GM12873 (cell line): ENCODE data around the gene PIP4K2C.

Source experiments
- CTCF ChIP-seq: IDR thresholded peaks from 2 replicates; pipeline ENCODE4 v1.5.1; 2012; ENCODE audit warnings: low read depth, mild to moderate bottlenecking, moderate library complexity, low read length, control low read depth; ENCODE audit not compliant: insufficient read depth; ENCODE audit errors: missing control alignments

PIP4K2C gene

GRCh38 chr12:57592551-57593165 is 1.7 kb downstream of the PIP4K2C start:
- TF ChIP-seq CTCF: no peak

GRCh38 chr12:57593187-57593586 is 2.2 kb downstream of the PIP4K2C start:
- no peak for TF ChIP-seq CTCF

GRCh38 chr12:57600395-57600794 is 9.4 kb downstream of the PIP4K2C start:
- TF ChIP-seq CTCF: no peak

DNA sequence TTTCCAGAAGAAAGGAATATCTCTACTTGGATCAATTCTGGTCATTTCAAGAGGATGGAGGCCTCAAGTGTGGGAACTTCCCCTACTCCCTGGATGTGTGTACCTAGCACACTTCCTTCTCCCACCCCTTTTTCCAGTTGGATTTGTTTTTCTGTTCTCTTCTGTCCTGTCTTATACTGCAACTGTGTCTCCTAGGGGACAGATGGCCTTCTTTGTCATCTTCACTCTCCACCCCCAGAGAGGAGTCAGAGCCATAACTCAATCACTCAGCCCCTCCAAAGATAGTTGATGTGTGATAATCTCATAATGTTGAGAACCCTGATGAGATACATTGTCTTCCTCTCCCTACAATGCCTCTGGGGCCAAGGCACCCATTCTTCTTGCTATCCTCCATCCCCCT is 11.6 kb downstream of the PIP4K2C start:
- TF ChIP-seq CTCF: no peak

- TF ChIP-seq CTCF: no peak
Observed at GRCh38 chr12:57603324-57603723, 12.3 kb downstream of the PIP4K2C start.

- no peak for TF ChIP-seq CTCF
Observed at GRCh38 chr12:57603815-57604453, 12.9 kb downstream of the PIP4K2C start.

DNA sequence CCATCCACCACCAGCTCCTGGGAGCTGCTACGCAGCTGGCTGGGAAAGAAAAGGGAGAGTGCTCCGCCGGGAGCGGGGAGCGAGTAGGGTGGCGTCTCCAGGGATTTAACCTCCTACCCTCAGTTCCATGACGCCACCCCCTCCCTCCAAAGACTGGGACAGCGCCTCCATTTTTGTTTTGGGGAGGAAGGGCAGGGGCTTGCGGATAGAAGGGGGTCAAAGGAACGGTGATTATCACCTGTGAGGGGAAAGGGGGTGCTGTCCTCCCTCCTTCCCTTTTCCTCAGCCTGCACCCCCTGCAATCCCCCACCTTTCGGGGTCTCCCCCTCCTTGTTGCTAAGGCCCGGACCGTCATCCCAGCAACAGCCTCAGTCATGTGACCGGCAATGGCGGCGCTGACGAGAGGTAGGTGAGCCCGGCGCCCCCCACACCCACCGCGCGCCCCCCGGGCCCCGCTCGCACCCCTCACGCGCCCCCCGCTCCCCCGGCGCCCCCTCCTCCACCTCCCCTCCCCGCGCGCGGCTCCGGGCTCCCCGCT is 13.5 kb downstream of the PIP4K2C start, which contains the start of gene DTX3:
DTX3 (plus strand) TSS at position 371 of the 538 bp plus-strand sequence. CDS start 1,694 bp downstream, outside the sequence.
- TF ChIP-seq CTCF: no peak
